Effector memory CD4-positive, alpha-beta T cell (primary cell): ENCODE measurements around the gene DGKI.

ENCODE experiments used
- DNase-seq, 3 donors: peaks; one replicate each; pipeline ENCODE4 v3.0.0-alpha.2; 2020
- H3K27ac ChIP-seq: 2 replicates; pipeline ENCODE4 v1.7.0; 2013; ENCODE audit warnings: mild to moderate bottlenecking, low read length, moderate library complexity; ENCODE audit not compliant: insufficient read depth, poor library complexity, severe bottlenecking
- H3K27me3 ChIP-seq: replicated peaks from 2 replicates; pipeline ENCODE4 v1.7.0; 2013; ENCODE audit warnings: mild to moderate bottlenecking, low read length; ENCODE audit not compliant: insufficient read depth, control insufficient read depth, poor library complexity, severe bottlenecking
- H3K36me3 ChIP-seq: 2 replicates; pipeline ENCODE4 v1.7.0; 2013; ENCODE audit warnings: mild to moderate bottlenecking, low read length, moderate library complexity; ENCODE audit not compliant: control insufficient read depth, insufficient read depth
- H3K4me1 ChIP-seq: 2 replicates; pipeline ENCODE4 v1.7.0; 2013; ENCODE audit warnings: low read length, mild to moderate bottlenecking; ENCODE audit not compliant: control insufficient read depth, insufficient read depth, poor library complexity, severe bottlenecking
- H3K4me3 ChIP-seq: 2 replicates; pipeline ENCODE4 v1.7.0; 2013; ENCODE audit warnings: low read length, low read depth, mild to moderate bottlenecking; ENCODE audit not compliant: insufficient read depth, poor library complexity, severe bottlenecking
- H3K9me3 ChIP-seq: 2 replicates; pipeline ENCODE4 v1.7.0; 2013; ENCODE audit warnings: mild to moderate bottlenecking, low read length, moderate library complexity; ENCODE audit not compliant: control insufficient read depth

Gene DGKI

DNA sequence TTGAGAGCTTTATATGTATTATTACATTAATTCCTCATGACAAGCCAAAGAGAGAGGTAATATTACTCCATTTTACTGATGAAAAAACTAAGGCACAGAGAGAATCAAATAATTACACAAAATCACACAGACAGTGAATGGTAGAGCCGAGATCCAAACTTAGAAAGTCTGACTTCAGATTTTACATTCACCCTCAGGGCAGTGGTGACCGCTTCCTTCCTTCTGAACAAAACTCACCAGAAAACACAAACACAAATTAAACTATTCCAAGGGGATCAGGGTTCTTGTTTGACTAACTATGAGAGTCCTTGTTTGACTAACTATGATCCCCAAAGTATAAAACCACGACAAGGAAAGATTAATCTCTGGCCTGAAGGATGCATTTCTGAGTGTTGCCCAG, 435.3 kb downstream of the DGKI start:
- H3K27me3 ChIP-seq = no peaks in the 10 kb centered on the region
- no peaks in the 10 kb centered on the region for H3K4me1 ChIP-seq
- no peak for DNase-seq
- H3K36me3 ChIP-seq = no peaks in the 10 kb centered on the region
- no peaks in the 10 kb centered on the region for H3K9me3 ChIP-seq
- H3K27ac ChIP-seq = no peak overlapping the region
- H3K4me3 ChIP-seq = no peak overlapping the region

DNA sequence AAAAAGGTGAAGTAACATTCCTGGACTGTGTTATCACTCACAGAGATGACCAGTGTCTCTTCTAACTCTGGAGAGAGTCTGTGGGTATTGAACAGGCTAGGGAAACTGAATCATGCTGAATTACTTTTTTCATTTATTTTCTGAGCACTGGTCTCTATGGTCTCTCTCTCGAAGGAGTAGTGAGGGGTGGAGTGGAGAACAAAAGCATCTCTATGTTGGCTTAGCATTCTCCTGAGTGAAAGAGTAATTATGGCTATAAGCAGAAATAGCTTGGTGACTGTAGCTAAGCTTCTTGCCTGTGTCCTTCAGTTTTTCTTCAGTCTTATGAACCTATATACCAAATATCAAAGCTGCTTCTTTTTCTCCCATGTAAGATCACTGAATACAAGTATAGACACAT, 438.6 kb downstream of the DGKI start:
- no peak overlapping the region for H3K27ac ChIP-seq
- DNase-seq = no peak
- no peaks in the 10 kb centered on the region for H3K4me1 ChIP-seq
- no peaks in the 10 kb centered on the region for H3K27me3 ChIP-seq
- no peaks in the 10 kb centered on the region for H3K9me3 ChIP-seq
- no peaks in the 10 kb centered on the region for H3K36me3 ChIP-seq
- no peak overlapping the region for H3K4me3 ChIP-seq

- H3K27me3 ChIP-seq = no peaks in the 10 kb centered on the region
- H3K4me3 ChIP-seq = no peak overlapping the region
- no peak for DNase-seq
- H3K27ac ChIP-seq = no peak overlapping the region
- H3K4me1 ChIP-seq = no peaks in the 10 kb centered on the region
- no peaks in the 10 kb centered on the region for H3K36me3 ChIP-seq
- H3K9me3 ChIP-seq = no peaks in the 10 kb centered on the region
Measured at GRCh38 chr7:137407078-137407477, 439.7 kb downstream of the DGKI start.

GRCh38 chr7:137404660-137405317, 442.0 kb downstream of the DGKI start:
- H3K27ac ChIP-seq = no peak overlapping the region
- H3K27me3 ChIP-seq = no peaks in the 10 kb centered on the region
- H3K36me3 ChIP-seq = no peaks in the 10 kb centered on the region
- no peaks in the 10 kb centered on the region for H3K9me3 ChIP-seq
- H3K4me3 ChIP-seq = no peak overlapping the region
- no peaks in the 10 kb centered on the region for H3K4me1 ChIP-seq
- DNase-seq = no peak

- Histone ChIP-seq H3K36me3 (no peaks in the 10 kb centered on the region), H3K27ac (no peak overlapping the region), H3K27me3 (no peaks in the 10 kb centered on the region), H3K9me3 (no peaks in the 10 kb centered on the region), H3K4me3 (no peak overlapping the region), H3K4me1 (no peaks in the 10 kb centered on the region)
- no peak for DNase-seq
Measured at GRCh38 chr7:137403353-137403695, 443.4 kb downstream of the DGKI start.

- Histone ChIP-seq H3K27ac (no peak overlapping the region), H3K4me1 (no peaks in the 10 kb centered on the region), H3K27me3 (no peaks in the 10 kb centered on the region), H3K9me3 (no peaks in the 10 kb centered on the region), H3K36me3 (no peaks in the 10 kb centered on the region), H3K4me3 (no peak overlapping the region)
- no peak for DNase-seq
Measured at GRCh38 chr7:137402536-137403352, 444.0 kb downstream of the DGKI start.

- H3K36me3 ChIP-seq = no peaks in the 10 kb centered on the region
- no peaks in the 10 kb centered on the region for H3K9me3 ChIP-seq
- H3K27me3 ChIP-seq = no peaks in the 10 kb centered on the region
- no peak overlapping the region for H3K27ac ChIP-seq
- no peak for DNase-seq
- H3K4me3 ChIP-seq = no peak overlapping the region
- no peaks in the 10 kb centered on the region for H3K4me1 ChIP-seq
Measured at GRCh38 chr7:137399827-137400823, 446.6 kb downstream of the DGKI start.

GRCh38 chr7:137396051-137396450, 450.7 kb downstream of the DGKI start:
- Histone ChIP-seq H3K27ac (no peak overlapping the region), H3K4me3 (no peak overlapping the region)

GRCh38 chr7:137395420-137395819, 451.4 kb downstream of the DGKI start:
- Histone ChIP-seq H3K27ac (no peak overlapping the region), H3K4me1 (no peaks in the 10 kb centered on the region), H3K4me3 (no peak overlapping the region)

More at GRCh38 chr7:137396051-137396450, 450.7 kb downstream of the DGKI start:
- H3K9me3 ChIP-seq = no peaks in the 10 kb centered on the region
- no peaks in the 10 kb centered on the region for H3K36me3 ChIP-seq
- no peaks in the 10 kb centered on the region for H3K4me1 ChIP-seq
- no peak for DNase-seq
- no peaks in the 10 kb centered on the region for H3K27me3 ChIP-seq

More at GRCh38 chr7:137395420-137395819, 451.4 kb downstream of the DGKI start:
- Histone ChIP-seq H3K36me3 (no peaks in the 10 kb centered on the region), H3K9me3 (no peaks in the 10 kb centered on the region), H3K27me3 (no peaks in the 10 kb centered on the region)
- DNase-seq = no peak
